ENCODE results near the gene DCHS1.

DCHS1 gene

DNA sequence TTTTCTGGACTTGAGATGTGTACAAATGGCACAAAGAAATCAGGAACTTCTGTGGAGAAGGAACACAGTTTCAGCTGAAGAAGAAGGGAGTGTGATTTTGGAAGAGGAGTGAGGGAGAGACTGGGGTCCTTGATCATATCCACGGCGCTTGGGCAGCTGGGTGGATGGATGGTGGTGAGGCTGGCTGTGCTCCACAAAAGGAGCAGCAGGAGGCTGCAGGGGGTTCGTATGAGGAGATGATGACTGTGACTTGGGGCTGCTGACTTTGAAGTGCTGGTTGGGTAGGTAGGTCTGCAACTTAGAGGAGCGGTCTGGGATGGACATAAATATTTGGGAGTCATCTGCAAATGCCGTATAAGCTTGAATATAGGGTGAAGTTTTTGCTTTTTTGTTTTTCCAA is 1.3 kb upstream of the DCHS1 start:
- H3K4me2 ChIP-seq (ENCODE audit: low read length) = no peak overlapping the region
- TF ChIP-seq, protein P1, sequence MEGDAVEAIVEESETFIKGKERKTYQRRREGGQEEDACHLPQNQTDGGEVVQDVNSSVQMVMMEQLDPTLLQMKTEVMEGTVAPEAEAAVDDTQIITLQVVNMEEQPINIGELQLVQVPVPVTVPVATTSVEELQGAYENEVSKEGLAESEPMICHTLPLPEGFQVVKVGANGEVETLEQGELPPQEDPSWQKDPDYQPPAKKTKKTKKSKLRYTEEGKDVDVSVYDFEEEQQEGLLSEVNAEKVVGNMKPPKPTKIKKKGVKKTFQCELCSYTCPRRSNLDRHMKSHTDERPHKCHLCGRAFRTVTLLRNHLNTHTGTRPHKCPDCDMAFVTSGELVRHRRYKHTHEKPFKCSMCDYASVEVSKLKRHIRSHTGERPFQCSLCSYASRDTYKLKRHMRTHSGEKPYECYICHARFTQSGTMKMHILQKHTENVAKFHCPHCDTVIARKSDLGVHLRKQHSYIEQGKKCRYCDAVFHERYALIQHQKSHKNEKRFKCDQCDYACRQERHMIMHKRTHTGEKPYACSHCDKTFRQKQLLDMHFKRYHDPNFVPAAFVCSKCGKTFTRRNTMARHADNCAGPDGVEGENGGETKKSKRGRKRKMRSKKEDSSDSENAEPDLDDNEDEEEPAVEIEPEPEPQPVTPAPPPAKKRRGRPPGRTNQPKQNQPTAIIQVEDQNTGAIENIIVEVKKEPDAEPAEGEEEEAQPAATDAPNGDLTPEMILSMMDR (IDR thresholded peaks at IDR 0.05; ENCODE audit: low read depth, low read length) = no peak
- no peak for TF ChIP-seq EZH2phosphoT487 (IDR thresholded peaks at IDR 0.05; ENCODE audit: low read depth)
- H3K27me3 ChIP-seq (ENCODE audit: low read depth, low read length) = peaks cover 11% of the 10 kb centered on the region; the same call in 1 of the 2 replicates
- H3K9ac ChIP-seq (ENCODE audit: low read length) = no peak overlapping the region
- H3K36me3 ChIP-seq (replicated peaks; ENCODE audit: low read depth, low read length) = no peaks in the 10 kb centered on the region
- H3K4me3 ChIP-seq (ENCODE audit: low read length) = no peak overlapping the region
- no peaks in the 10 kb centered on the region for H4K20me1 ChIP-seq (ENCODE audit: insufficient read depth, low read length)
- H3K9me3 ChIP-seq (ENCODE audit: insufficient read depth, low read length) = no peaks in the 10 kb centered on the region
- H3K27ac ChIP-seq (ENCODE audit: low read length) = no peak overlapping the region
- no peak overlapping the region for H2AFZ ChIP-seq (ENCODE audit: low read depth, low read length)
- H3K79me2 ChIP-seq (ENCODE audit: low read length) = no peaks in the 10 kb centered on the region
- peaks cover 18% of the 10 kb centered on the region for H3K4me1 ChIP-seq (ENCODE audit: low read length)

DNA sequence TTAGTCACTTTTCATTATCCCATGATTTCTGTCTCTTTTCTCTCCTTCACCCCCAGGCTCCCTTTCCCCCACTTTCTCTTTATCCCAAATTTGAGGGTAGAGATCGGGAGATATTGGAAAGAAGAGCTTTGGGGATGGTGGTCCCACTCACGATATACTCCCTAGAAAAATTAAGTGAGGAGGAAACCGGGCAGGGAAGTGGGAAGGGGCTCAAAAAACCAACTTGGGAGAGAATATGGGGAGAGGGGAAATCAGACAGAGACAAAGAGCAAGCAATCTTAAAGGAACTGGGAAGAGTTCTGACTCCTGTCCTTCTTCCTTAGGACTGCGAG is 941 bp upstream of the DCHS1 start:
- Histone ChIP-seq H3K4me2 (ENCODE audit: low read length) (no peak overlapping the region), H3K9me3 (ENCODE audit: insufficient read depth, low read length) (no peaks in the 10 kb centered on the region), H3K9ac (ENCODE audit: low read length) (no peak overlapping the region), H3K4me1 (ENCODE audit: low read length) (peaks cover 17% of the 10 kb centered on the region), H4K20me1 (ENCODE audit: insufficient read depth, low read length) (no peaks in the 10 kb centered on the region), H2AFZ (ENCODE audit: low read depth, low read length) (no peak overlapping the region), H3K4me3 (ENCODE audit: low read length) (no peak overlapping the region), H3K79me2 (ENCODE audit: low read length) (no peaks in the 10 kb centered on the region), H3K36me3 (replicated peaks; ENCODE audit: low read depth, low read length) (no peaks in the 10 kb centered on the region), H3K27ac (ENCODE audit: low read length) (no peak overlapping the region), H3K27me3 (ENCODE audit: low read depth, low read length) (peaks cover 15% of the 10 kb centered on the region; the same call in 1 of the 2 replicates)
- no peak for TF ChIP-seq EZH2phosphoT487 (IDR thresholded peaks at IDR 0.05; ENCODE audit: low read depth)
- TF ChIP-seq, protein P1 (IDR thresholded peaks at IDR 0.05; ENCODE audit: low read depth, low read length) = no peak

DNA sequence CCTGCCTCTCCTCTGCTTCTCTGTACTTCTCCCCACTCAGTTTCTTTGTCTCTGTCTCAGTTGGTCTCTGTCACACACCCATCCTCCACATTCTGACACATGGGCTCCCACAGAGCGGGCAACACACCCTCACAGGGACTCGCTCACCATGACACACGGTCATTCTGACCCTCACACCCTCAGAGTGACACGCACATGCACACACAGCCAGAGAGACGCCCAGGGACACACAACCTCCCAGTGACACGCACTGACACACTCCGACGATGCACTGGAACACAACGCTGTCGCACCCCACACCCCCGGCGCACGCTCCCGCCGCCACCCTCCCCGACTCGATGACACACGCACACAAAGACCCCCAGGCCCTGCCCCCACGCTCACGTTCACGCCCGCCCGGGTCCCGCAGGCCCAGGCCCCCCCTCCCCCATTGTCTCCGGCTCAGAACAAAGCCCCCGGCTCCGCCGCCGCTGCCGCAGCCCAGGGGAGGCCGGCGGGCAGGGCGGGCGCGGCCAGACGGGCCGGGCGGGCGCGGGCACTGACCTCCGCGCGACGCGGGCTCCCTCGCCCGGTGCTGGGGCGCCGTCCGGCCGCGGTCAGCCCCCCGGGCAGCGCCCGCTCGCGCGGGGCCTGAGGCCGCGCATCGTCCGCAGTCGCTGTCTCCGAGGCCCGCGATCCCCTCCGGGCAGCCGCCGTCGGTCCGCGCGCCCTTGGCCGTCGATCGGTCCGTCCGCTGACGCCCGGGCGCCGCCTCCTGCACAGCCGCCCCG is 404 bp downstream of the DCHS1 start:
- Histone ChIP-seq H3K27ac (ENCODE audit: low read length) (no peak overlapping the region), H3K4me3 (ENCODE audit: low read length) (no peak overlapping the region), H3K27me3 (ENCODE audit: low read depth, low read length) (peaks cover 23% of the 10 kb centered on the region; the same call in 1 of the 2 replicates), H3K4me2 (ENCODE audit: low read length) (no peak overlapping the region), H4K20me1 (ENCODE audit: insufficient read depth, low read length) (no peaks in the 10 kb centered on the region), H3K79me2 (ENCODE audit: low read length) (no peaks in the 10 kb centered on the region), H3K36me3 (replicated peaks; ENCODE audit: low read depth, low read length) (no peaks in the 10 kb centered on the region), H2AFZ (ENCODE audit: low read depth, low read length) (no peak overlapping the region), H3K9me3 (ENCODE audit: insufficient read depth, low read length) (no peaks in the 10 kb centered on the region), H3K9ac (ENCODE audit: low read length) (no peak overlapping the region), H3K4me1 (ENCODE audit: low read length) (peaks cover 3% of the 10 kb centered on the region)
- TF ChIP-seq EZH2phosphoT487 (IDR thresholded peaks at IDR 0.05; ENCODE audit: low read depth) = no peak
- TF ChIP-seq, protein P1 (IDR thresholded peaks at IDR 0.05; ENCODE audit: low read depth, low read length) = no peak

DNA sequence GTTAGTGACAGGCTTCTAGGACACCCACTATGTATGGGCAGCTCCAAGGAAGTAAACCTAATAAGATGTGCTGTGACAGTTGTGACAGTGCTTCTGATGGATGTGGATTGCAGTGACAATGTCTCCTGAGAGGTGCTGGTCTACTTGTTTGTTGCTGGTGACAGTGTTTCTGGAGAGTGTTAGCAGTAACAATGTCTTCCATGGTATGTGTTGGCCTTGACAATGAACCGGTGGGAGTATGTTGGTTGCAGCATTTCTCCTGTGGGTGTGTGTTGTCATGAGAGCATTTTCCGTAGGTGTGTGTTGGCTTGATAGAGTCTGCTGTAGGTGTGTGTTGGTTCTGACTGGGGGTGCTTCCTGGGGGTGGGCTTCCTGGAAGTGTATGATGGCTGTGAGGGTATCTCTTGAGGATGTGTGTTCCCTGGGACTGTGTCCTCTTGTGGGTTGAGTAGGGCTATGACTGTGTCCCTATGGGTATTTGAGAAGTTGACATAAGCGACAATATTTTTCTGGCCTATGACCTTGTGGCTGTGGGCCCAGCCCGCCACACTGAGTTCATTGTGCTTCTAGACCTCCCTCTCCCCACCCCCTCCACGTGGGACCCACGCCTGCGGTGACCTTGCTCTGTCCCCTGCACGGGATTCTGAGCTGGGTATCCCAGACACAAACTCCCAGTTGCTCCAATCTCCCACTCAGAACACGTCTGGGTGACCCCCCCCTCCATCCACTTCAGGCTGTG is 1.2 kb downstream of the DCHS1 start:
- Histone ChIP-seq H3K27me3 (ENCODE audit: low read depth, low read length) (peaks cover 23% of the 10 kb centered on the region; the same call in 1 of the 2 replicates), H3K9me3 (ENCODE audit: insufficient read depth, low read length) (no peaks in the 10 kb centered on the region), H3K4me1 (ENCODE audit: low read length) (no peaks in the 10 kb centered on the region), H3K9ac (ENCODE audit: low read length) (no peak overlapping the region), H3K4me3 (ENCODE audit: low read length) (no peak overlapping the region), H3K36me3 (replicated peaks; ENCODE audit: low read depth, low read length) (no peaks in the 10 kb centered on the region), H3K4me2 (ENCODE audit: low read length) (no peak overlapping the region), H4K20me1 (ENCODE audit: insufficient read depth, low read length) (no peaks in the 10 kb centered on the region), H3K79me2 (ENCODE audit: low read length) (no peaks in the 10 kb centered on the region), H2AFZ (ENCODE audit: low read depth, low read length) (no peak overlapping the region), H3K27ac (ENCODE audit: low read length) (no peak overlapping the region)
- TF ChIP-seq, protein P1 (IDR thresholded peaks at IDR 0.05; ENCODE audit: low read depth, low read length) = no peak
- no peak for TF ChIP-seq EZH2phosphoT487 (IDR thresholded peaks at IDR 0.05; ENCODE audit: low read depth)
